ENCODE measurements around the gene PTDSS2.

GRCh38 chr11:413120-414081, 36.7 kb upstream of the PTDSS2 start:
- TF ChIP-seq, protein P1, sequence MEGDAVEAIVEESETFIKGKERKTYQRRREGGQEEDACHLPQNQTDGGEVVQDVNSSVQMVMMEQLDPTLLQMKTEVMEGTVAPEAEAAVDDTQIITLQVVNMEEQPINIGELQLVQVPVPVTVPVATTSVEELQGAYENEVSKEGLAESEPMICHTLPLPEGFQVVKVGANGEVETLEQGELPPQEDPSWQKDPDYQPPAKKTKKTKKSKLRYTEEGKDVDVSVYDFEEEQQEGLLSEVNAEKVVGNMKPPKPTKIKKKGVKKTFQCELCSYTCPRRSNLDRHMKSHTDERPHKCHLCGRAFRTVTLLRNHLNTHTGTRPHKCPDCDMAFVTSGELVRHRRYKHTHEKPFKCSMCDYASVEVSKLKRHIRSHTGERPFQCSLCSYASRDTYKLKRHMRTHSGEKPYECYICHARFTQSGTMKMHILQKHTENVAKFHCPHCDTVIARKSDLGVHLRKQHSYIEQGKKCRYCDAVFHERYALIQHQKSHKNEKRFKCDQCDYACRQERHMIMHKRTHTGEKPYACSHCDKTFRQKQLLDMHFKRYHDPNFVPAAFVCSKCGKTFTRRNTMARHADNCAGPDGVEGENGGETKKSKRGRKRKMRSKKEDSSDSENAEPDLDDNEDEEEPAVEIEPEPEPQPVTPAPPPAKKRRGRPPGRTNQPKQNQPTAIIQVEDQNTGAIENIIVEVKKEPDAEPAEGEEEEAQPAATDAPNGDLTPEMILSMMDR (IDR thresholded peaks at IDR 0.05), result no peak
- no peak for TF ChIP-seq POLR2A (IDR thresholded peaks at IDR 0.05; ENCODE audit: low read depth)
